ENCODE data around the gene MYPOP.
A peak's percentile ranks its signal among the peaks of the same experiment; 100 is the strongest.

- TF ChIP-seq, protein P1, sequence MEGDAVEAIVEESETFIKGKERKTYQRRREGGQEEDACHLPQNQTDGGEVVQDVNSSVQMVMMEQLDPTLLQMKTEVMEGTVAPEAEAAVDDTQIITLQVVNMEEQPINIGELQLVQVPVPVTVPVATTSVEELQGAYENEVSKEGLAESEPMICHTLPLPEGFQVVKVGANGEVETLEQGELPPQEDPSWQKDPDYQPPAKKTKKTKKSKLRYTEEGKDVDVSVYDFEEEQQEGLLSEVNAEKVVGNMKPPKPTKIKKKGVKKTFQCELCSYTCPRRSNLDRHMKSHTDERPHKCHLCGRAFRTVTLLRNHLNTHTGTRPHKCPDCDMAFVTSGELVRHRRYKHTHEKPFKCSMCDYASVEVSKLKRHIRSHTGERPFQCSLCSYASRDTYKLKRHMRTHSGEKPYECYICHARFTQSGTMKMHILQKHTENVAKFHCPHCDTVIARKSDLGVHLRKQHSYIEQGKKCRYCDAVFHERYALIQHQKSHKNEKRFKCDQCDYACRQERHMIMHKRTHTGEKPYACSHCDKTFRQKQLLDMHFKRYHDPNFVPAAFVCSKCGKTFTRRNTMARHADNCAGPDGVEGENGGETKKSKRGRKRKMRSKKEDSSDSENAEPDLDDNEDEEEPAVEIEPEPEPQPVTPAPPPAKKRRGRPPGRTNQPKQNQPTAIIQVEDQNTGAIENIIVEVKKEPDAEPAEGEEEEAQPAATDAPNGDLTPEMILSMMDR (IDR thresholded peaks at IDR 0.05) = peak; percentile 47 to 74 (median 58)
- TF ChIP-seq POLR2A (IDR thresholded peaks at IDR 0.05) = no peak
Observed at GRCh38 chr19:45863840-45864628, 38.4 kb downstream of the MYPOP start, which contains the start of gene FOXA3.

All from heart left ventricle (tissue), 13 donors.